Measurements from ENCODE around the gene TSSC4. TPM values are rescaled to one million over a fixed set of nuclear protein-coding genes. Genes with fewer than 3 reads are reported as not detected.

The TSSC4 gene
- total RNA-seq, 6 donors from 2014 or later: 28.9 to 69.4 (median 50.3) TPM

DNA sequence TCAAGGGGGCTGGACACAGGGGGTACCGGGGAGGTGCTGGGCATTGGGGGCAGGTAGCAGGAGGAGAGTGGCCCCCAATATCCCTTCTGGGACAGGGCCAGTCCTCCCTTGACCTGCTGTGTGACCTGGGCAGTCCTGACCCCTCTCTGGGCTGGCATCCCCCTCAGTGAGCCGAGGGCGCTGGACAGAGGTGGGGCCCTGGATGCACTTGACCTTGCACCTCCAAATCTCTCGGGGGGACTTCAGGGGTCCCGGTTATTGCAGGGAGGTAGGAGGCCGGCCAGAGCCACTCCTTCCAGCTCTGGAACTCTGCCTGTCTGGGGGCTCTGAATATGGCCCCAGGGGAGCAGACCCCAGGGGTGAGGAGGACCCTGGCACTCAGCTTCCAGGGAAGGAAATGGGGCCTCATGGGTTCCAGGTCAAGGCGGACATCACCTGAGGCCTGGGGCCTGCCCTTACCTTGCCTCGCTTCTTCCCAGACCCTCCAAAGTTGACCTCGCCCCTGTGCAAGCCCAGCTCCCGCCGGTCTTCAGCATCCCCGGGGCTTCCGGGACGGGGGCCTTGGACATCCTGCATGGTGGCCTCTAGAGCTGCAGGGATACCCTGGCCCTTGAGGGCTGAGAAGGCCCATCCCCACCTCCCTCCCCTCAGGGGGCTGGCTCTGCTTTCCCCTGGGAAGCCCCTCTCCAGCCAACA, 22.1 kb downstream of the TSSC4 start:
- DNase-seq: peak in 1 of 2 donors; percentile 65
- 80 to 92% methylated on average over 5 to 14 of the region's 14 CpGs for WGBS, 2 donors
- Histone ChIP-seq H3K4me1 (peaks cover 6 to 15% (median 15%) of the 10 kb centered on the region in 4 donors), H3K36me3 (no peaks in the 10 kb centered on the region), H3K9me3 (no peaks in the 10 kb centered on the region), H3K4me3 (no peak overlapping the region), H3K27ac (no peak overlapping the region), H3K27me3 (no peaks in the 10 kb centered on the region)
- ATAC-seq (ENCODE audit: low FRiP score in 2 of 2): no peak
- no peak for TF ChIP-seq EP300 (IDR thresholded peaks at IDR 0.05)
- no peak for TF ChIP-seq POLR2A (IDR thresholded peaks at IDR 0.05)
- TF ChIP-seq, protein P1, sequence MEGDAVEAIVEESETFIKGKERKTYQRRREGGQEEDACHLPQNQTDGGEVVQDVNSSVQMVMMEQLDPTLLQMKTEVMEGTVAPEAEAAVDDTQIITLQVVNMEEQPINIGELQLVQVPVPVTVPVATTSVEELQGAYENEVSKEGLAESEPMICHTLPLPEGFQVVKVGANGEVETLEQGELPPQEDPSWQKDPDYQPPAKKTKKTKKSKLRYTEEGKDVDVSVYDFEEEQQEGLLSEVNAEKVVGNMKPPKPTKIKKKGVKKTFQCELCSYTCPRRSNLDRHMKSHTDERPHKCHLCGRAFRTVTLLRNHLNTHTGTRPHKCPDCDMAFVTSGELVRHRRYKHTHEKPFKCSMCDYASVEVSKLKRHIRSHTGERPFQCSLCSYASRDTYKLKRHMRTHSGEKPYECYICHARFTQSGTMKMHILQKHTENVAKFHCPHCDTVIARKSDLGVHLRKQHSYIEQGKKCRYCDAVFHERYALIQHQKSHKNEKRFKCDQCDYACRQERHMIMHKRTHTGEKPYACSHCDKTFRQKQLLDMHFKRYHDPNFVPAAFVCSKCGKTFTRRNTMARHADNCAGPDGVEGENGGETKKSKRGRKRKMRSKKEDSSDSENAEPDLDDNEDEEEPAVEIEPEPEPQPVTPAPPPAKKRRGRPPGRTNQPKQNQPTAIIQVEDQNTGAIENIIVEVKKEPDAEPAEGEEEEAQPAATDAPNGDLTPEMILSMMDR (IDR thresholded peaks at IDR 0.05): no peak
- no peak for TF ChIP-seq POLR2AphosphoS5 (IDR thresholded peaks at IDR 0.05)

GRCh38 chr11:2423157-2424025, 22.8 kb downstream of the TSSC4 start:
- Histone ChIP-seq H3K27ac (no peak overlapping the region), H3K4me3 (no peak overlapping the region), H3K36me3 (no peaks in the 10 kb centered on the region), H3K27me3 (no peaks in the 10 kb centered on the region), H3K9me3 (no peaks in the 10 kb centered on the region), H3K4me1 (peaks cover 6 to 15% (median 15%) of the 10 kb centered on the region in 4 donors)
- TF ChIP-seq POLR2AphosphoS5 (IDR thresholded peaks at IDR 0.05): no peak
- no peak for TF ChIP-seq EP300 (IDR thresholded peaks at IDR 0.05)
- TF ChIP-seq, protein P1 (IDR thresholded peaks at IDR 0.05): no peak
- WGBS, 2 donors: 73 to 82% methylated on average over 12 to 25 of the region's 26 CpGs
- peak in 1 of 2 donors; percentile 72 for DNase-seq
- no peak for ATAC-seq (ENCODE audit: low FRiP score in 2 of 2)

DNA sequence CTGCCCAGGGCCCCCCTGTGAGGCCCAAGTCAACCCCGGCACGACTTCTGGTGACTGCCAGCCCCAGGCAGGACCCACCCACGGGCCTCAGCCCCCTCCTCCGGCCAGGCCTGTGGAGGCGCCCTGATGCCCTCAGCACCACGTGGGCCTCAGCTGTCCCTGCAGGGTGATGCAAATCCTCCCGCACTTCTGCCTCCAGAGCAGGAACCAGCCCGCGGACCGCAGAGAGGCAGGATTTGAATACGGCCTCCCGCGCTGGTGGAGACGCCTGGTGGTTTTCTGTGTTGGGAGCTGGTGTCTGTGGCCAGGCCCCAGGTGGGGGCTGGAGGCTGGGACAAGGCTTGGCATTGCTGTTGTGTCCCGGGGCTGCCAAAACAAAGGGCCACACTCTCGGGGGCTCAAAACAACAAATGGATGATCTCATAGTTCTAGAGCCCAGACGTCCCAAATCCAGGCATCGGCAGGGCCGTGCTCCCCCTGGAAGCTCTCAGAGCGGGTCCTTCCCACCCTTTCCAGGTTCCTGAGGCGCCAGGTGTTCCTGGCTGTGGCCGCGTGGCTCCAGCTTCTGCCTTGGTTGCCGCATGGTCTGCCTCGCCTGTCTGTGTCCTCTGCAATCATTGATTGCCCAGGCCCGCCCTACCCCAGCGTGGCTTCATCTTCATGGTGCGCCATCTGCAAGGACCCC, 24.4 kb downstream of the TSSC4 start:
- Histone ChIP-seq H3K4me1 (peaks cover 6 to 10% (median 9%) of the 10 kb centered on the region in 4 donors), H3K27ac (no peak overlapping the region), H3K27me3 (no peaks in the 10 kb centered on the region), H3K4me3 (no peak overlapping the region), H3K9me3 (no peaks in the 10 kb centered on the region), H3K36me3 (no peaks in the 10 kb centered on the region)
- DNase-seq (peak in 1 of 2 donors; percentile 76), ATAC-seq (ENCODE audit: low FRiP score in 2 of 2) (no peak)
- TF ChIP-seq, protein P1 (IDR thresholded peaks at IDR 0.05): no peak
- TF ChIP-seq EP300 (IDR thresholded peaks at IDR 0.05): no peak
- TF ChIP-seq POLR2A (IDR thresholded peaks at IDR 0.05): no peak
- no peak for TF ChIP-seq POLR2AphosphoS5 (IDR thresholded peaks at IDR 0.05)
- WGBS, 2 donors: 92% methylated on average over 18 of the region's 28 CpGs; no CpG with 5 or more reads in 1 of the 2 donors

- no peak overlapping the region for H3K27ac ChIP-seq
Observed at GRCh38 chr11:2425506-2425905, 25.0 kb downstream of the TSSC4 start.

More at GRCh38 chr11:2425506-2425905, 25.0 kb downstream of the TSSC4 start:
- Histone ChIP-seq H3K27me3 (no peaks in the 10 kb centered on the region), H3K4me1 (peaks cover 3 to 5% (median 4%) of the 10 kb centered on the region in 4 donors), H3K9me3 (no peaks in the 10 kb centered on the region), H3K36me3 (no peaks in the 10 kb centered on the region), H3K4me3 (no peak overlapping the region)
- no peak for ATAC-seq (ENCODE audit: low FRiP score in 2 of 2)
- peak in 1 of 2 donors; percentile 52 for DNase-seq
- 83% methylated on average over 8 of the region's 8 CpGs; no CpG with 5 or more reads in 1 of the 2 donors for WGBS, 2 donors
- TF ChIP-seq EP300 (IDR thresholded peaks at IDR 0.05): no peak
- TF ChIP-seq POLR2AphosphoS5 (IDR thresholded peaks at IDR 0.05): no peak
- TF ChIP-seq POLR2A (IDR thresholded peaks at IDR 0.05): no peak
- TF ChIP-seq, protein P1 (IDR thresholded peaks at IDR 0.05): no peak
